Ascending aorta (tissue), 2 donors: ENCODE data around the gene CLEC10A. TPM values are rescaled to one million over a fixed set of nuclear protein-coding genes. Genes with fewer than 3 reads are reported as not detected.
A peak's percentile ranks its signal among the peaks of the same experiment; 100 is the strongest.
"Not testable (repeated sequence)": the region's sequence is repeated elsewhere in the genome, so short reads cannot be mapped to it uniquely, and the experiment has no call there.

ENCODE experiments used
- DNase-seq, 2 donors: peaks; one replicate each; pipeline ENCODE4 v3.0.0-alpha.2; 2019; ENCODE audit warnings: low spot score in 2 of 2
- H3K27ac ChIP-seq, 2 donors: fragments of 200-600 bp; sonication (generic); one replicate each; pipeline ENCODE4 v1.5.1; 2016 to 2017; ENCODE audit warnings: mild to moderate bottlenecking in 1 of 2
- H3K27me3 ChIP-seq: fragments of 200-600 bp; sonication (generic); one replicate; pipeline ENCODE4 v1.5.1; 2017
- H3K36me3 ChIP-seq, 2 donors: fragments of 200-600 bp; sonication (generic); one replicate each; pipeline ENCODE4 v1.5.1; 2016
- H3K4me1 ChIP-seq, 2 donors: fragments of 200-600 bp; sonication (generic); one replicate each; pipeline ENCODE4 v1.5.1; 2016 to 2017; ENCODE audit warnings: mild to moderate bottlenecking in 1 of 2
- H3K4me3 ChIP-seq, 2 donors: fragments of 200-600 bp; sonication (generic); one replicate each; pipeline ENCODE4 v1.5.1; 2016 to 2017; ENCODE audit warnings: mild to moderate bottlenecking in 1 of 2
- H3K9me3 ChIP-seq, 2 donors: fragments of 200-600 bp; sonication (generic); one replicate each; pipeline ENCODE4 v1.5.1; 2016
- CTCF ChIP-seq, 3 experiments: fragments of 200-600 bp in 2 of 3; fragments of 450-650 bp in 1 of 3; sonication (generic) in 2 of 3; IDR thresholded peaks; one replicate each; pipeline ENCODE4 v1.5.1; 2016 to 2019; ENCODE audit warnings: antibody characterized with exemption in 3 of 3, mild to moderate bottlenecking in 1 of 3, moderate library complexity in 1 of 3
- intact Hi-C: fragments of 100-400 bp; cut with DNase I; formaldehyde crosslinking; loops from one replicate; pipeline ENCODE4 v1.15.1; 2023
- total RNA-seq: library from RNA; depleted of rRNA; stranded (reverse); fragments of >200 nt; gene quantifications from one replicate; pipeline ENCODE4 v1.1.0, GENCODE V29; 2016

Gene CLEC10A
- total RNA-seq, 1 donor from 2014 or later: 29.8 TPM

DNA sequence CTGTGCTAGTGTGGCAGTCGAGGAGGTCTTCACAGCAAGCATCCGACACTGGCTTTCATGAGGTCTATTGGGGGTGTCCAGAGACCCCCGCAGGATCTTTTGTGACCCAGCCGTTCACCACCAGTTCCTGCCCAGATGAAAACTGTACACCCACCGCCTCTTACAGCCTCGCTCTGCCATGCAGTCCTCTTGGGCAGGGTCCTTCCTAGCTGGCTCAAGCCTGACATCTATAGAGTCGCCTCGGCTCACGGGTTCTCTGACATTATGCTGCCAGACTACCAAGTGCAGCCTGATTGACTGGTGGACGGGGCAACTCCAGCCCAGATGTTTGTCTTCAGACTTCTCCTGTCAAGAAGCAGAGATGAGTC, 14.6 kb upstream of the CLEC10A start:
- no peak for DNase-seq
- Histone ChIP-seq H3K27ac (no peak overlapping the region), H3K9me3 (no peaks in the 10 kb centered on the region), H3K36me3 (no peaks in the 10 kb centered on the region), H3K4me1 (no peaks in the 10 kb centered on the region), H3K4me3 (no peak overlapping the region), H3K27me3 (no peaks in the 10 kb centered on the region)
- intact Hi-C loops: no loop called here
- no peak for TF ChIP-seq CTCF (IDR thresholded peaks at IDR 0.05)

GRCh38 chr17:7091311-7092005, 11.4 kb upstream of the CLEC10A start:
- H3K27me3 ChIP-seq, intact Hi-C loops, H3K4me1 ChIP-seq, H3K27ac ChIP-seq, H3K36me3 ChIP-seq, H3K4me3 ChIP-seq, H3K9me3 ChIP-seq: not testable (repeated sequence)
- DNase-seq: peak in 1 of 2 donors; percentile 50

- DNase-seq, H3K27ac ChIP-seq, H3K4me3 ChIP-seq, H3K27me3 ChIP-seq, H3K4me1 ChIP-seq, H3K36me3 ChIP-seq, intact Hi-C loops, H3K9me3 ChIP-seq: not testable (repeated sequence)
Observed at GRCh38 chr17:7089570-7089969, 9.5 kb upstream of the CLEC10A start.

DNA sequence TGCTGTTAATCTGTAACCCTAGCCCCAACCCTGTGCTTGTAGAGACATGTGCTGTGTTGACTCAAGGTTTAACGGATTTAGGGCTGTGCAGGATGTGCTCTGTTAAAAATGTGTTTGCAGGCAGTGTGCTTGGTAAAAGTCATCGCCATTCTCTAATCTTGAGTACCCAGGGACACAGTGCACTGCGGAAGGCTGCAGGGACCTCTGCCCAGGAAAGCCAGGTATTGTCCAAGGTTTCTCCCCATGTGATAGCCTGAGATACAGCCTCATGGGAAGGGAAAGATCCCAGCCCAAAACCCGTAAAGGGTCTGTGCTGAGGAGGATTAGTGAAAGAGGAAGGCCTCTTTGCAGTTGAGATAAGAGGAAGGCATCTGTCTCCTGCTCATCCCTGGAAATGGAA, 8.4 kb upstream of the CLEC10A start:
- H3K27me3 ChIP-seq, intact Hi-C loops, H3K4me1 ChIP-seq, H3K27ac ChIP-seq, H3K9me3 ChIP-seq, H3K36me3 ChIP-seq, H3K4me3 ChIP-seq: not testable (repeated sequence)
- peak in 1 of 2 donors; percentile 19 for DNase-seq

DNA sequence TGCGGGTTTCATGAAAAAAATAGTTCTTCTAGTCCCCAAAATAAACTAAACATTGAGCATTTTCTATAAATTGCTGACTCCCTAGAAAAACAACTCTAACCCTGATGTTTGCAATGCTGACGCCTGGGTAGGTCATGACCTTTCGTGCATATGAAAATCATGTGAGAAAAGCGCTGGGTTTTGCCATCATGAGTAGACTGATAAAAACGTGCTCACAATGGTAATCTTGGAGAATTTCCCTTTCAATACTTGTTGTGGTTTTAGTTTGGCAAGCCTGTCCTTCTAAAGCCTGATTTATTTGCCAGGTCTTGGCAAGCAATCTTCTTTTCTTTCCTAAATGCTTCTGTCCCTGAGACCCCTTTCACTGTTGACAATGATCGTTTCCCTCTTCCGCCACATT, 4.0 kb upstream of the CLEC10A start:
- Histone ChIP-seq H3K4me3 (no peak overlapping the region), H3K9me3 (no peaks in the 10 kb centered on the region), H3K36me3 (no peaks in the 10 kb centered on the region), H3K4me1 (no peaks in the 10 kb centered on the region), H3K27me3 (no peaks in the 10 kb centered on the region), H3K27ac (no peak overlapping the region)
- intact Hi-C loops: no loop called here
- DNase-seq: peak in 1 of 2 donors; percentile 40
- no peak for TF ChIP-seq CTCF (IDR thresholded peaks at IDR 0.05)

DNA sequence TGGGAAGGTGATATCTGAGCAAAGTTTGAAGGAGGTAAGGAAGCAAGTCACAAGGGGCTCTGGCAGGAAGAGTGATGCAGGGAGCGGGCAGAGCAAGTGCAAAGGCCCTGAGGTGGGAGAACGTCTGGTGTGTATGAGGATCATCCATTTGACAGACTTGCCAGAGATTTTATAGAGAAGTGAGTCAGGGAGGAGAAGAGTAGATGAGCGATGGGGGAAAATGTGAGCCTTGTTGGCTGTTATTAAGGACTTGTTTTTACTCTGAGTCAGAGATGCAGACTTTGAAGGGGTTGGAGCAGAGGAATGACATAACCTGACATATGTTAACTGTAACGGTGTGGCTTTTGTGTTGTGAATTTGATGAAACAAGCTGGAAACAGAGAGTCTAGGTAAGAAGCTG, 3.5 kb upstream of the CLEC10A start:
- no peak overlapping the region for H3K27ac ChIP-seq
- H3K9me3 ChIP-seq: no peaks in the 10 kb centered on the region

More for the DNA sequence above, 3.5 kb upstream of the CLEC10A start:
- Histone ChIP-seq H3K36me3 (no peaks in the 10 kb centered on the region), H3K4me3 (no peak overlapping the region), H3K27me3 (no peaks in the 10 kb centered on the region), H3K4me1 (no peaks in the 10 kb centered on the region)
- peak in 1 of 2 donors; percentile 33 for DNase-seq
- intact Hi-C loops: no loop called here
- no peak for TF ChIP-seq CTCF (IDR thresholded peaks at IDR 0.05)
